Trophoblast cell (in vitro differentiated cells and primary cell): ENCODE results near the gene OGDH.

Source experiments
- DNase-seq, 2 donors: peaks; one replicate each; pipeline ENCODE4 v3.0.0-alpha.2; 2016
- H2AFZ ChIP-seq: 2 replicates; pipeline ENCODE4 v1.6.1; 2013; ENCODE audit warnings: low read length, moderate library complexity, mild to moderate bottlenecking; ENCODE audit not compliant: insufficient read depth, poor library complexity
- H2AK5ac ChIP-seq: 2 replicates; pipeline ENCODE4 v1.6.1; 2013; ENCODE audit warnings: mild to moderate bottlenecking, low read length
- H2BK120ac ChIP-seq: 2 replicates; pipeline ENCODE4 v1.6.1; 2013; ENCODE audit warnings: low read length, mild to moderate bottlenecking, moderate library complexity; ENCODE audit not compliant: insufficient read depth, poor library complexity
- H2BK12ac ChIP-seq: 2 replicates; pipeline ENCODE4 v1.6.1; 2013; ENCODE audit warnings: mild to moderate bottlenecking, low read length, moderate library complexity
- H2BK5ac ChIP-seq: 2 replicates; pipeline ENCODE4 v1.6.1; 2013; ENCODE audit warnings: low read length, low read depth, moderate library complexity, mild to moderate bottlenecking; ENCODE audit not compliant: poor library complexity
- H3K14ac ChIP-seq: 2 replicates; pipeline ENCODE4 v1.6.1; 2013; ENCODE audit warnings: mild to moderate bottlenecking, low read length
- H3K18ac ChIP-seq: 2 replicates; pipeline ENCODE4 v1.6.1; 2013; ENCODE audit warnings: mild to moderate bottlenecking, low read length
- H3K23ac ChIP-seq: 2 replicates; pipeline ENCODE4 v1.6.1; 2013; ENCODE audit warnings: low read length
- H3K27ac ChIP-seq: 2 replicates; pipeline ENCODE4 v1.5.1; 2013; ENCODE audit warnings: low read depth, mild to moderate bottlenecking, inconsistent platforms, low read length, moderate library complexity
- H3K27me3 ChIP-seq: 2 replicates; pipeline ENCODE4 v1.6.1; 2013; ENCODE audit warnings: inconsistent platforms, mild to moderate bottlenecking, low read length, moderate library complexity; ENCODE audit not compliant: insufficient read depth
- H3K36me3 ChIP-seq, 2 experiments: 1 replicate in 1 of 2; 2 replicates in 1 of 2; pipeline ENCODE4 v1.6.1; 2013; ENCODE audit warnings: low read length in 2 of 2, mild to moderate bottlenecking in 2 of 2, moderate library complexity in 1 of 2; ENCODE audit not compliant: insufficient read depth in 2 of 2, control insufficient read depth in 1 of 2
- H3K4ac ChIP-seq: 2 replicates; pipeline ENCODE4 v1.6.1; 2013; ENCODE audit warnings: low read depth, mild to moderate bottlenecking, low read length, moderate library complexity
- H3K4me1 ChIP-seq, 2 experiments: 1 replicate in 1 of 2; 2 replicates in 1 of 2; pipeline ENCODE4 v1.6.1; 2013; ENCODE audit warnings: low read length in 2 of 2, mild to moderate bottlenecking in 2 of 2, moderate library complexity in 1 of 2; ENCODE audit not compliant: insufficient read depth in 2 of 2, control insufficient read depth in 1 of 2
- H3K4me2 ChIP-seq: 2 replicates; pipeline ENCODE4 v1.6.1; 2013; ENCODE audit warnings: inconsistent platforms, mild to moderate bottlenecking, low read length, moderate library complexity
- H3K4me3 ChIP-seq: 2 replicates; pipeline ENCODE4 v1.5.1; 2013; ENCODE audit warnings: mild to moderate bottlenecking, low read depth, low read length, inconsistent platforms
- H3K79me1 ChIP-seq: one replicate; pipeline ENCODE4 v1.6.1; 2013; ENCODE audit warnings: low read length
- H3K79me2 ChIP-seq: 2 replicates; pipeline ENCODE4 v1.6.1; 2013; ENCODE audit warnings: low read length, mild to moderate bottlenecking; ENCODE audit not compliant: control insufficient read depth, insufficient read depth, poor library complexity
- H3K9ac ChIP-seq: 2 replicates; pipeline ENCODE4 v1.6.1; 2013; ENCODE audit warnings: mild to moderate bottlenecking, low read length
- H3K9me3 ChIP-seq: 2 replicates; pipeline ENCODE4 v1.6.1; 2013; ENCODE audit warnings: low read depth, mild to moderate bottlenecking, control low read depth, inconsistent platforms, low read length; ENCODE audit not compliant: insufficient read depth
- H4K12ac ChIP-seq: 2 replicates; pipeline ENCODE4 v1.6.1; 2013; ENCODE audit warnings: low read depth, mild to moderate bottlenecking, low read length, moderate library complexity
- H4K8ac ChIP-seq: 2 replicates; pipeline ENCODE4 v1.6.1; 2013; ENCODE audit warnings: low read depth, mild to moderate bottlenecking, low read length, moderate library complexity
- H4K91ac ChIP-seq: one replicate; pipeline ENCODE4 v1.6.1; 2013; ENCODE audit warnings: low read depth, mild to moderate bottlenecking, low read length, moderate library complexity
- WGBS: extraction: QIAGEN DNeasy Blood & Tissue Kit; methylation state at CpG from one replicate; pipeline ENCODE4 v1.1.7; 2013; ENCODE audit warnings: missing lambda C conversion rate; ENCODE audit not compliant: insufficient read length, insufficient coverage; ENCODE audit errors: extremely low coverage; 5-methylcytosine and 5-hydroxymethylcytosine counted together

Gene OGDH

GRCh38 chr7:44574287-44574872 is 32.0 kb upstream of the OGDH start:
- Histone ChIP-seq H3K4me2 (peak overlapping the region; percentile 77), H4K8ac (peak overlapping the region; percentile 83), H3K18ac (peak overlapping the region; percentile 60), H3K79me1 (peaks cover 8% of the 10 kb centered on the region), H2BK12ac (no peak overlapping the region), H3K4me3 (peak overlapping the region; percentile 77), H3K27me3 (no peaks in the 10 kb centered on the region), H2BK120ac (peak overlapping the region; percentile 86), H3K14ac (peak overlapping the region; percentile 86), H3K9ac (peak overlapping the region; percentile 86), H3K4me1 (peaks cover 3 to 7% of the 10 kb centered on the region in 2 experiments), H3K23ac (no peak overlapping the region), H3K79me2 (peaks cover 12% of the 10 kb centered on the region), H3K36me3 (peaks cover 42 to 54% of the 10 kb centered on the region in 2 experiments), H2AK5ac (peak overlapping the region; percentile 51), H3K27ac (peak overlapping the region; percentile 76), H3K9me3 (no peaks in the 10 kb centered on the region), H4K91ac (peak overlapping the region; percentile 75), H2AFZ (peak overlapping the region; percentile 94), H2BK5ac (no peak overlapping the region), H3K4ac (peak overlapping the region; percentile 38), H4K12ac (peak overlapping the region; percentile 43)
- WGBS = no CpG with 5 or more reads among the region's 18 CpGs
- DNase-seq = no peak

- no peak overlapping the region for H3K27ac ChIP-seq
- H2BK5ac ChIP-seq = no peak overlapping the region
- no peak overlapping the region for H3K4me3 ChIP-seq
- no peak overlapping the region for H2BK120ac ChIP-seq
- no peak for DNase-seq
- H3K9ac ChIP-seq = no peak overlapping the region
- H3K27me3 ChIP-seq = no peaks in the 10 kb centered on the region
- H4K91ac ChIP-seq = no peak overlapping the region
- H3K4ac ChIP-seq = peak overlapping the region; percentile 30
- no peak overlapping the region for H3K4me2 ChIP-seq
- no peak overlapping the region for H4K12ac ChIP-seq
- no peak overlapping the region for H2AK5ac ChIP-seq
- H3K23ac ChIP-seq = no peak overlapping the region
- H3K9me3 ChIP-seq = no peaks in the 10 kb centered on the region
- peaks cover 39 to 51% of the 10 kb centered on the region in 2 experiments for H3K36me3 ChIP-seq
- H2BK12ac ChIP-seq = no peak overlapping the region
- H3K14ac ChIP-seq = no peak overlapping the region
- peaks cover 8% of the 10 kb centered on the region for H3K79me1 ChIP-seq
- no peak overlapping the region for H3K18ac ChIP-seq
- peaks cover 3 to 7% of the 10 kb centered on the region in 2 experiments for H3K4me1 ChIP-seq
- H4K8ac ChIP-seq = no peak overlapping the region
- peaks cover 12% of the 10 kb centered on the region for H3K79me2 ChIP-seq
- no peak overlapping the region for H2AFZ ChIP-seq
Observed at GRCh38 chr7:44575054-44575453, 31.4 kb upstream of the OGDH start.

- WGBS = no CpG with 5 or more reads among the region's 2 CpGs
- H2AFZ ChIP-seq = no peak overlapping the region
- H3K27me3 ChIP-seq = no peaks in the 10 kb centered on the region
Observed at GRCh38 chr7:44576228-44576627, 30.2 kb upstream of the OGDH start.

DNA sequence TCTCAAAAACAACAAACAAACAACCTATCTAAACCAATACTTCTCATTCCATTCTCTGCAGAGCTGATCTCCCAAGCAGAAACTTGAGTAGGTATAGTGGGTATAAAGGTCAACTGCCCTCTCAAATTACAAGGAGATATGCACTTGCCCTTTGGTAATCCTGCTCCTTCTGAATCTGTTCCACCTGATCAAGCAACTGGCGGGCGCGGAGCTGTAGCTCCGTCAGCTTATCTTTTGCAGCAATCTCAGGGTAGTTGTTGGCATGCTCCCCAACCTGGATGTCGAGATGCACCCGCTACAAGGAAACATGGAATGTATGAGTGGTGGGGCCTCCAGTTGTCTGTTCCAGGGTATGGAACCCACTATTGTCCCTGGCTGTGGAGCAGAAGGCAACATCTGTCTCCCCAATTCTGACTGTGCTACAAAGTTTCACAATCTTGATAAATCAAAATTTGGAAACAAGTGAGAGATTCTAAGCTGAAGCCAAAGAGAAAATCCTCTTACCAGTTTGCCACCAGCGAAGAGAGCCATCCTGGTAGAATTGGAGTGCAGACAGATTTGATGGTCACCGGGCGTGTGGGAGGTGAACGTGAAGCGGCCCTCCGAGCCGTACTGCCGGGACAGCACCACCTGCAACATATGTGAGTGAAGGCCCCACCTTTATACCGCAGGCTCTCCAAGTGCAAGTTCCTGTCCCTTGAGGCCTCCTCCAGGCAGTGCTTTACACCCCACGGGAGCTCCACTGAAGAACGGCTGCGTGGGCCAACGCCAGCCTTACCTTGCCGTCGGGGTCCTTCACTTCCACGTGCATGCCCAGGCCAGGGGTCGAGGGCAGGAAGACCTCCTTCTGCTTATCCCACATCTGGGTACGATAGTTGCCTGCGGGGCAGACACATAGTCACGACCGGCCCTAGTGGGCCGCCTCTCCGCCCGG is 25.2 kb upstream of the OGDH start:
- Histone ChIP-seq H4K91ac (peak overlapping the region; percentile 81), H3K9me3 (no peaks in the 10 kb centered on the region), H3K9ac (peak overlapping the region; percentile 90), H3K23ac (no peak overlapping the region), H3K36me3 (peaks cover 16 to 19% of the 10 kb centered on the region in 2 experiments), H3K27me3 (no peaks in the 10 kb centered on the region), H3K4me1 (peaks cover 10 to 11% of the 10 kb centered on the region in 2 experiments), H2BK5ac (no peak overlapping the region), H3K18ac (peak overlapping the region; percentile 71), H4K12ac (peak overlapping the region; percentile 86), H3K79me1 (peaks cover 9% of the 10 kb centered on the region), H3K4ac (peak overlapping the region; percentile 73), H2AK5ac (peak overlapping the region; percentile 6), H3K27ac (peak overlapping the region; percentile 32), H3K4me2 (peak overlapping the region; percentile 66), H2AFZ (peak overlapping the region; percentile 62), H3K14ac (peak overlapping the region; percentile 84), H4K8ac (peak overlapping the region; percentile 94), H2BK12ac (no peak overlapping the region), H3K4me3 (peak overlapping the region; percentile 91), H2BK120ac (peak overlapping the region; percentile 23), H3K79me2 (peaks cover 9% of the 10 kb centered on the region)
- WGBS = no CpG with 5 or more reads among the region's 30 CpGs
- peak; percentile 26 to 63 for DNase-seq

More at GRCh38 chr7:44576228-44576627, 30.2 kb upstream of the OGDH start:
- H3K4me1 ChIP-seq = peaks cover 8 to 12% of the 10 kb centered on the region in 2 experiments
- H3K4ac ChIP-seq = no peak overlapping the region
- no peak overlapping the region for H4K12ac ChIP-seq
- H3K9ac ChIP-seq = no peak overlapping the region
- H4K8ac ChIP-seq = no peak overlapping the region
- H3K4me3 ChIP-seq = no peak overlapping the region
- H2BK12ac ChIP-seq = no peak overlapping the region
- peak; percentile 46 to 61 for DNase-seq
- H3K36me3 ChIP-seq = peaks cover 30 to 42% of the 10 kb centered on the region in 2 experiments
- no peak overlapping the region for H4K91ac ChIP-seq
- no peak overlapping the region for H2BK5ac ChIP-seq
- H2AK5ac ChIP-seq = no peak overlapping the region
- peaks cover 8% of the 10 kb centered on the region for H3K79me1 ChIP-seq
- no peak overlapping the region for H3K4me2 ChIP-seq
- no peak overlapping the region for H2BK120ac ChIP-seq
- H3K27ac ChIP-seq = no peak overlapping the region
- no peaks in the 10 kb centered on the region for H3K9me3 ChIP-seq
- no peak overlapping the region for H3K14ac ChIP-seq
- no peak overlapping the region for H3K18ac ChIP-seq
- no peak overlapping the region for H3K23ac ChIP-seq
- H3K79me2 ChIP-seq = peaks cover 12% of the 10 kb centered on the region
